ENCODE results near the gene SDK2. TPM values are rescaled to one million over a fixed set of nuclear protein-coding genes. Genes with fewer than 3 reads are reported as not detected.

SDK2 gene
- total RNA-seq, 4 donors from 2014 or later, result 1.5 to 7.0 (median 3.7) TPM

GRCh38 chr17:73354423-73355284 is 289.6 kb downstream of the SDK2 start:
- 92 to 94% methylated on average over 19 to 20 of the region's 21 CpGs for WGBS, 2 donors
- Histone ChIP-seq H3K9me3 (no peaks in the 10 kb centered on the region), H3K27me3 (no peaks in the 10 kb centered on the region), H3K4me1 (peaks cover 3 to 4% of the 10 kb centered on the region in 2 donors), H3K27ac (no peak overlapping the region), H3K36me3 (no peaks in the 10 kb centered on the region), H3K4me3 (replicated peaks in 1 of 3) (no peak overlapping the region)
- no peak for DNase-seq
- TF ChIP-seq POLR2A (IDR thresholded peaks at IDR 0.05) (no peak), CTCF (IDR thresholded peaks at IDR 0.05) (no peak)
- intact Hi-C loops (cut with DNase I), result no loop called here

- no peaks in the 10 kb centered on the region for H3K36me3 ChIP-seq
- intact Hi-C loops (cut with DNase I), result no loop called here
- TF ChIP-seq CTCF (IDR thresholded peaks at IDR 0.05), result no peak
- no peak overlapping the region for H3K27ac ChIP-seq
- H3K4me1 ChIP-seq, result no peaks in the 10 kb centered on the region
- no peak for DNase-seq
- 92 to 97% methylated on average over 9 to 13 of the region's 13 CpGs for WGBS, 2 donors
- H3K27me3 ChIP-seq, result no peaks in the 10 kb centered on the region
- H3K9me3 ChIP-seq, result no peaks in the 10 kb centered on the region
- H3K4me3 ChIP-seq (replicated peaks in 1 of 3), result no peak overlapping the region
These were observed 292.0 kb downstream of the SDK2 start for GRCh38 chr17:73352261-73352660.

GRCh38 chr17:73351764-73352163 is 292.5 kb downstream of the SDK2 start:
- no peaks in the 10 kb centered on the region for H3K36me3 ChIP-seq
- H3K27me3 ChIP-seq, result no peaks in the 10 kb centered on the region
- no peak for DNase-seq
- no peaks in the 10 kb centered on the region for H3K4me1 ChIP-seq
- no peaks in the 10 kb centered on the region for H3K9me3 ChIP-seq
- TF ChIP-seq POLR2A (IDR thresholded peaks at IDR 0.05) (no peak), CTCF (IDR thresholded peaks at IDR 0.05) (no peak)
- WGBS, 2 donors, result 75 to 76% methylated on average over 3 of the region's 3 CpGs
- intact Hi-C loops (cut with DNase I), result no loop called here
- no peak overlapping the region for H3K27ac ChIP-seq
- no peak overlapping the region for H3K4me3 ChIP-seq (replicated peaks in 1 of 3)

GRCh38 chr17:73350864-73351263 is 293.4 kb downstream of the SDK2 start:
- no peak for TF ChIP-seq CTCF (IDR thresholded peaks at IDR 0.05)
- no peak for TF ChIP-seq POLR2A (IDR thresholded peaks at IDR 0.05)
- no peak overlapping the region for H3K27ac ChIP-seq
- H3K4me1 ChIP-seq, result no peaks in the 10 kb centered on the region
- no peaks in the 10 kb centered on the region for H3K27me3 ChIP-seq
- H3K4me3 ChIP-seq (replicated peaks in 1 of 3), result no peak overlapping the region
- DNase-seq, result no peak
- H3K9me3 ChIP-seq, result no peaks in the 10 kb centered on the region
- intact Hi-C loops (cut with DNase I), result no loop called here
- no peaks in the 10 kb centered on the region for H3K36me3 ChIP-seq
- 84 to 98% methylated on average over 5 of the region's 5 CpGs for WGBS, 2 donors

- intact Hi-C loops (cut with DNase I), result no loop called here
- 96 to 97% methylated on average over 9 of the region's 9 CpGs for WGBS, 2 donors
- Histone ChIP-seq H3K4me3 (replicated peaks in 1 of 3) (no peak overlapping the region), H3K9me3 (no peaks in the 10 kb centered on the region), H3K27me3 (no peaks in the 10 kb centered on the region), H3K4me1 (no peaks in the 10 kb centered on the region), H3K27ac (no peak overlapping the region), H3K36me3 (no peaks in the 10 kb centered on the region)
- DNase-seq, result no peak
- TF ChIP-seq CTCF (IDR thresholded peaks at IDR 0.05) (no peak), POLR2A (IDR thresholded peaks at IDR 0.05) (no peak)
These were observed 294.6 kb downstream of the SDK2 start for GRCh38 chr17:73349647-73350046.

Data from thyroid gland (tissue), 4 donors.